MV-4-11 (cell line): ENCODE data around the gene WWOX.

Experiments
- DNase-seq: peaks from one replicate; lab custom pipeline; 2025; lab: John Stamatoyannopoulos, UW

WWOX gene

DNA sequence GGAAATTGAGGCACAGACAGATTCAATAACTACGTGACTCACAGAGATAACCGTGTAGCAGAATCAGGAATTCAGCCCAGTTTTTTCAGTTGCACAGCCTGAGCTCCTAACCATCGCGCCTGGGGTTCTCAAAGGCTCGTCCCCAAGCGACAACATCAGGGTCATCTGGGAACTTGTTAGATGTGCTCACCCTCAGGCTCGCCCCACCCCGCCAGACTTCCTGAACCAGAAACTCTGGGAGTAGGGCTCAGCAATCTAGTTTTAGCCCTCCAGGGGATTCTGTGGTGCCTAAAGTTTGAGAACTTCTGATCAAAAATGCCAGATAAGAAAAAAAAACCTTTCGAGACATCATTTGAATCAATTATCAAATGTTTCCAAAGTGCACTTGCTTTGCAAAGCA lies 559.8 kb downstream of the WWOX start:
- no peak for DNase-seq

DNA sequence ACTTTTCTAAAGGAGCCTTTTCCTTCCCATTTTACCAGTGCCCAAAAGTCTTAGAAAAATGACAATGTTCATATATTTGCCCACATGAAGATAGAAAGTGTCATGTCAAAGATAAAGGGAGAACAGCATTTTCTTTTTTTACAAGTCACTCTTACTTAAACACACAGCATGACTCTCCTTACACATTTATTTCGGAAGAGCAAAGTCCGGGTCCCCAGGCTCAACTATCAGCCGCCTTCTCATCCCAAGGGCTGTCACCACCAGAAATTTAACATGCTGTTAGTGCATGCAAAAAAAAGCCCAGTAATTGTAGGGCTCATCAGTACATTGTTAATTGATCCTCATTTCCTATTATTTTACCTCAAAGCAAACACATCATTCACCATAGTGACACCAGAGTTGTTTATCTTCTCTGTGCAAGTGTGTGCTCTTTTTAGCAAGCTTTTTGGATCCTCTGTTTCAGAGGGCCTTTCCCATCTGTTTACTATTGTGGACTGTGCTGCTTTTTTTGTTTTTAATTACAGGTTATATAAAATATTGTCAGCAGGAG lies 560.3 kb downstream of the WWOX start:
- no peak for DNase-seq

DNA sequence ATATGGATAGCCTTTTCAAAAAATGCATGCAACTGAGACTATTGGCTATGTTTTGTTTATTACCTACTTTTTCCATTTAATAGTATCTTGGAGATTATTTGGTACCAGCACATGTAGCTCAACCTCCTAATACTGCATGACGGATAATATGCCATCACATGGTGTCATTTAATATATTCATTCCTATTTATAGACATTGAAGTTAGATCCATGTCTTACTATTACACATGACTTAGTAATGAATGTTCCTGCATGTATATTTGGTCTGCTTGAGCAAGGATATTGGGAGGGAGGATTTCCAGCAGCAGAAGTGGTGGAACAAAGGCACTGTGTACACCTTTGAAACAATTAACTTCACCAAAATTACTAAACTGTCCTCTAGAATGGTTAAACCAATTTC lies 561.3 kb downstream of the WWOX start:
- DNase-seq: no peak

DNA sequence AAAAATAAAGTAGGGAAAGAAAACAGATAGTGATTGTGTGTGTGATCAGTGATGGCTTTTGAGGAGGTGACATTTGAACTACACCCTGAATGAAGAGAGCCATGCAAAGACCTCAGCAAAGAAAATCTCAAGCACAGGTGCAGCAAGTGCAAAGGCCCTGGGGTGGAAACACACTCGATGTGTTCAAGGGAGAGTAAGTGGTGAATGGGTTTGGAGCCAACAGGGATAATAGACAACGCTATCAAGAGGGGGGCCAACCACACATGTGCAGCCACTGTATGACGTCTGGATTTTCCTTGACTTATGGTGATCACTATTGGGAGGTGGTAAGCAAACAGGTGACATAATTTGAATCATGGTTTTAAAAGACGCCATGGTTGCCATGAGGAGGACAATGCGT lies 564.2 kb downstream of the WWOX start:
- no peak for DNase-seq

DNA sequence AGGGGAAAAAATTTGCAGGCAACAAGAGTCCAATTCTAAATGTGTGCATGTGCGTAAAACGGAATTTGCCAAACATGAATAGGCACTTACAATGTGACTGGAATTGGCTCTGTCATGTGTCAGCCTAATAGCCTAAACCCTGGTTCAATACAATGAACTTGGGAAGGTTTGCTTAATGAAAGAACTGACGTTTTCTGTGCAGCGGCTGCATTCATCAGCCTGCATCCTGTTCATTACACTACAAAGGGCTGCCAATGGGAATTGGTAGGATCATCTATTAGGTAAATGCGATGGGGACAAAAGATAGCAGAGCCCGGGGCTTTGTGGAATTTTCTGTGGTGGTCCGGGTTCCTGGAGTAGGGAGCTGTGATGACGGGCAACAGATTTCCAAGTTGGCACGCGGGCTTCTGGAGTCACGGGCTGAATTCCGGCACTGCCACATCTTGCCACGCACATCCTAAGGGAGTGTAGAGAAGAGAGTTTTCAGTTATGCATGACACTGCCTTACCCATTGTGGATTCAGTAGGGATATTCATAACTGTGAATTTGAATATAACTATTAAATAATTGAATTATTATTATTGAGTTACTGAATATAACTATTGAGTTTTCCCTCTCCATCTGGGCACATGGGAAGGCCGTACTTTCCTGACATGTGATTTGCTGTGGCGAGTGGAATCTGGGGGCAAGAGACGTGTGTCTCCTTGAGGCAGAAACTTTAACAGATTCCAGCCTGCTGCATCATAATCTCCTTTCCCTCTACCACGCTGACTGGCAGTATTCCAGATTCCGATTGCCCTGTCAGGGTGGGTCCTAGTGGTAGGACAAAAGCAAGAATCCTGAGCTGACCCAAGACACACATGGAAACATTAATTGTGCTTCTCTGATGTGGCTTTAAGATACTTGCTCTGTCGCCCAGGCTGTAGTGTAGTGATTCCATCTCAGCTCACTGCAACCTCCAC lies 565.6 kb downstream of the WWOX start:
- DNase-seq: no peak

DNA sequence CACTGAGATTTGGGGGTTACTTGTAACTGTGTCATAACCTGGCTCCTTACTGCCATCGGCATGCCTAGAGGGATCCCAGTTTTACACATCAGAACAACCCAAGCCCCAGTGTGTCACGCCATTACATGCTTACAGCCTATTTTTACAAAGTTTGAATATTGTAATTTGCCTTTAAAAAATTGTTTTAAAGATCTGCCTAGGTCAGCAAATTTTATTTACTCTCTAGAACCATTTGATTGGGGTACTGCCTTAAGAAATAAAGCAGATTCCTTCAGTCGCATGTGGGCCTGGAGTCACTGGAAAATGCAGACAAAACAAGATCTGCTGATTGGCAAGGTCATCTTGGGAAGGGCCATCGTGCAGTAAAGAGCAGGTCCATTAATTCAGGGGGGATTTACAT lies 566.9 kb downstream of the WWOX start:
- DNase-seq: no peak

DNA sequence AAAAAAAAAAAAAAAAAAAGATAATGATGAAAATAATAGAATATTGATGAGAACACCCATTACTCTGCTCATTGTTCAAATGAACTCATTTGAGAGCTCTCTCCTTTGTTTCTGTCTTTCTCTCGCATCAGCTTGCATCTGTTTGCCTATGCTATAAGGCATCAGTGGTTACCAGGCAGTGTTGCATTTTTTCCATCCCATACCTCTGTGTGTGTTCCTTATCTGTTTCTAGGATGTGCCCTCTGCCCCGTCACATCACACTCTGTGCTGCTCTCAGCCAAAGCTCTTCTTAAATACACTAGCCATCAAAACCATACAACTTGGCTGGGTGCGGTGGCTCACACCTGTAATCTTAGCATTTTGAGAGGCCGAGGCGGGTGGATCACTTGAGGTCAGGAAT lies 568.2 kb downstream of the WWOX start:
- DNase-seq: no peak

DNA sequence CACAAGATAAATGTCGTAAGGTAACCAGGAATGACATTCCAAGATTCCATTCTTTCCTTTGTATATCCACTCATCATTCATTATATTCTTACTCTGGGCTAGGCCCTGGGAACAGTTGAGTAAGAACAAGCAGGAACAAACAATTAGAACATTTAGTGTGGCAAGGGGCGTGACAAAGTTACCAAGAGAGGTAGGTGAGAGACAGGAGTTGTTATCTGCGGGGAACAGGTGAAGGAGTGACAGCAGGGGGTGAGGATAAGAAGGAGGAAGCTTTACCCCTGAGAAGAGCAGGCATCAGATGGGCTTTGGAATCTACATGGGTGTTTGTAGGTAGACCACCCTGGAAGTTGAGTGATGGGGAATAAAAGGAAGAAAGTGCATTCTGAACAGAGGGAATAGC lies 568.9 kb downstream of the WWOX start:
- DNase-seq: no peak

DNA sequence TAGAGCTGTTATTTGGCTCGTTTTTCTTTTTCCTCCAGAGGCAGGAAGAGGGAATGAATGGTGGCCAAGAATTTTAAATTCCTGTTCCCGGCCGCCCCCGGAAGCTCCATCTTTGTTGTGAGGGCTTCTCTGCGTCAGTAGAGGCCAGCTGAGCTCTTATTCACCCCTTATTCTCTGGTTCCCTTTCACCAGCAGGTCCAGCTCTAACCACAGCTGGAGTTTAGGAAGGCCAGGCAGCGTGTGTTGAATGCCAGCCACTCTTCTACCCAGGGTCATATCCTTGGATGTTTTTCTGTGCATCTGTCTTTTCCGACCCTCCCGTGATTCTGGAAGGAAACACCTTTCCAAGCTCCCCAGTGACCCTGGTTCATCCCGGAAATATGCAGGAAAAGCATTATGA lies 570.5 kb downstream of the WWOX start:
- no peak for DNase-seq

DNA sequence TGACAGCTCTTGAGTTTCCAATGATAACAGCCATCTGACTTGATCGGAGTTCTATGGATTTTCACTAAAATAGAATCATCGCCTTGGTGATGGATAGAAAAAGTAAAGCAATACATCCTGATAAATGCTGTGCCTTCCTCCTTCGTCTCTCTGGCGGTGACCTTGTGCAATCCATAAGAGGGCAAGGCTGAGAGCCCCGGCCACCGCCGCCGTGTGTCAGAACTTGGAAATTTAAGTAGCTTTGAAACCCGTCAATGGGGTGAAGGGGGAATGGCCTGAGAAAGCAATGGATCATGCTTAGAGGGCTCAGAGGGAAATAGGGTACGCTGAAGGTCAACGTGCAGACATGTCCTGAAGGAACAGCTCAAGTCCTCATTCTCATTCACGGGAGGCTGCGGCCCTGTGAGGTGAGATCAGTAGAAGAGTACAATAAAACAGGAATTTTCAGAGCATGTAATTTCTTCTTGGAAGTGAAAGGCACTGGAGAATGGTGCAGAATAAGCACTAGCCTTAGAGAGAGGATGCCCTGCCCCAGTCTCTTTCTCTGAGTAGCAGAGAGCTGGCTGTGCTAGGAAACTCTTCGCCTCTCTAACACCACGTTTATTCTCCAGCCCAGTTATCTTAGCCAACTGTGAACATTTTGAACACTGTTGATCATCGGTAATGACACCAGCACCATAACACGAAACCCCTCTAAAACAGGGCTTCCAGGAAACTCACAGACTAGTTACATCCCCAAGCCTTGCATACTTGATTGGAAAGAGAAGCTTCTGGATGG lies 573.5 kb downstream of the WWOX start:
- DNase-seq: no peak

DNA sequence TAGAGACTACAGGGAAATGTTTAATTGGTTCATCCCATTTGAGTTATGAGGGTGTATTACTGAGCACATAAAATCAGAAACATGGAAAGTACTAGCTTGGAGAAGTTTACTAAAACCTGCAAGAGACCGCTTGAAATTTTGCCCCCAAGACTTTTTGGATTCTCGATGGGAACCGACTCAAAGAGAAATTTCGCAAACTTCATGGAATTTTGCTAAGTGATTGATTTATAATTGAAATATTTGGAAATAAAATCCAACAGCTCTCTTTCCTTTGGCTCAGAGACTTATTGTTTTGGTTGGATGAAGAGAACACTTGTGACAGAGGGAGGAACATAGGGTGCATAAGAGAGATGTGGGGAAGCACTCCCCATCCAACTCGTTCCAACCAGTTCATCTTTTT lies 574.4 kb downstream of the WWOX start:
- no peak for DNase-seq

DNA sequence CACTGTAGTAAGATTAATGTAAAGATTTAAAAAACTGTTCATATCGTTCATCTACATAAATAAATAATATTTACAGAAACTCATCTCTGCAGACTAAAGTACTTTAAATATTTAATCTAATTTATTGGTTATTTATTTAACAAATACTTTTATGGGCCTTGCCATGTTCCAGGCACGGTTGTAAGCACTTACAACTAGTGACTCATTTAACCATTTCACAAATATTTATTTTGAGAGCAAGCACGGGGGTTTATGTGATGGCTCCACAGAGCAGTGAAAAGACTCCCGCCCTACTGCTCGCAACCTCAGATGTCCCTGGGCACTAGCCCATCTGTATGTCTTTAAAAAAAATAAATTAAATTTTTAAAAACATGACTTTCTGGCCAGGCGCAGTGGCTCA lies 575.9 kb downstream of the WWOX start:
- DNase-seq: no peak

DNA sequence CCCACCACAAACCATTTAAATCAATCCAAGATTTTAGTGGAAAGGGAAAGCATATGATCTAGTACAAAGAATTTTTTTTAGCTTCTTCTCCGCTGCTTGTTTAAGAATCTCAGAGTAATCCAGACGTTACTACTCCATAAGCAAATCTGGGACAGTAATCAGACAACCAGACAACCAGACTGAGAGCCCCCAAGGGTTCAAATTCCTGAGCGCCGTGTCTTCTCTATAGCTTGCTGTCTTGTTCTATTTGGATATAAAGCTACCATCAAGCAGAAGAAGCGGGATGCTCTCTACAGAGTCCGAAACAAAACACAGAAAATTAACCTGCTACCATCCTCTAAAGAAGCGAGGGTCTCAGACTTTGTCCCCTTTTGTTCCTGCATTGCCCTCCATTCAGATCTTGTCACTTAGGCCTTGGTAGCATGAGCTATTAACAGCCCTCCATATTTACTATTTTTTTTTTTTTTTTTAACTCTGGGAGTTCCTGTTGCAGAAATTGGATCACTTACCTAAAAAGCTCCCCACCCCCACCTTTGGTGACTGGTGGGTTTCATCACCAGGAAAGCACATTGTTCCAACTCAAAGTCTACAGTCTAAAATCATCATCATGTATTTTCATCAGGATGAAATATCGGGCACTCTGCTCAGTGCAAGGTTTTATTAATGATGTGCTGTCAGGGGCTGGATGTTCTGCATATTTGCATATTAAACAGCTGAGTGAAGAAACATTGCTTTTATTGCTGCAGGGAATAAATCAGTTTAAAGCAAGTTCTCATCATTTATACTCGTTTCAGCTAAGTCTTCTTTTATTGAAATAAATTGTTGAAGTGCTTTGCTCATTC lies 576.7 kb downstream of the WWOX start:
- DNase-seq: no peak

DNA sequence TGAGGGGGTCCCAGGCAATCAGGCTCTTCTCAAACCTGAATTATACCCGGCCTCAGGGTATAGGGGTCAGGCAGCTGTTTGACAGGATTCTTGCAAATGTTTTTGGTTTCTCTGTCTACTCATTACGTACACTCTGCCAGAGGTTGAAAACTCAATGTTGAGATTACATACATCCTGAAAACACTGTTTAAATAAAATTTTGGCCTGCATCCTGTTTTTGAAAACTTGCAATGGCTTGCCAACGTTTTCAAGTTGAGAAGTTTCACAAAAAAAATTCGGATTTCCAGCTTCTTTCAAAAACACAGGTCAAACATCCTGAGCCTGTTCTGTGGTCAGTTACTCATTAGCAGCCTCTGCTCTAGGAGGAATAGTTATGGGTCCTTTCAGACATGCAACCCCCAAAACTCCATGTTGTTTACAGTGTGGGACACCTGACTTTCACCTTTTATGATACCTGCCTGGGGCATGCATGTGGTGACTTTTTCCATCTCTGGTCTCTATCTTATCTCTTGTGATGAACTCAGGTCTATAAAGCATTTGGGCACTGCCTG lies 577.8 kb downstream of the WWOX start:
- no peak for DNase-seq

DNA sequence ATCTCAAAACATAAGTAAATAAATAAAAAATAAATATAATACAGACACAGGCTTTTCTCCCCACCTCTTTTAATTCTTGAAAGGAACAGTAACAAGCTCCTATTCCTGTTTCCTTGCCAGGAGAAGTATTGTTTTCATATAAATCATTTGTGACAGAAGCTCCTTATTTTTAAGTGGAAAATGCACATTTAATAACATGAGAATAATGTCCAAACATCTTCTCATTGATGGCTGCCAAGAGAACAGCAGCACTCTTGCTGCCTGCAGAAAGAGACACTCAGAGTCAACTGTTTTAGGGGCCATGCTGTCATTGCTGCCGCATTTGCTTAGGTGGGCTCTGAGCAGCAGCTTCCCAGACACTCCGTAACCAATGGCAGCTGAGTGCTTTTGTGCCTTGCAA lies 580.1 kb downstream of the WWOX start:
- DNase-seq: no peak

DNA sequence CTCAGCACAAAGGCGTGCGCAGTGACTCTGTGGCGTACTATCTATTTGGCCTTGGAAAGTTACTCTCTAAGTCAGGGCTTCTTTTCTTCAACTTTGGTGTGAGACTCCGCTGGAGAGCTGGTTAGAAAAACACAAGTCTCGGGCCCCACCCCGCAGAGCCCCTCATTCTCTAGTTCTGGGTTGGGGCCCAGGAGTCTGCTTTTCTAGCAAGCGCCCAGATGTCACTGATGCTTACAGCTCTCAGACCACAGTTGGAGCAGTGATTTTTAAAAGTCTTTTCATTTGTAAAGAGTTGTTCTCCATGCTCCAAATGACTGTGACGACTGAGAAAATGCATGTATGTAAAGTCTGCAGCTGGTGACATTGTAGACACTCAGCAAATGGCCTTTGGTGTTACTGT lies 582.3 kb downstream of the WWOX start:
- DNase-seq: no peak

DNA sequence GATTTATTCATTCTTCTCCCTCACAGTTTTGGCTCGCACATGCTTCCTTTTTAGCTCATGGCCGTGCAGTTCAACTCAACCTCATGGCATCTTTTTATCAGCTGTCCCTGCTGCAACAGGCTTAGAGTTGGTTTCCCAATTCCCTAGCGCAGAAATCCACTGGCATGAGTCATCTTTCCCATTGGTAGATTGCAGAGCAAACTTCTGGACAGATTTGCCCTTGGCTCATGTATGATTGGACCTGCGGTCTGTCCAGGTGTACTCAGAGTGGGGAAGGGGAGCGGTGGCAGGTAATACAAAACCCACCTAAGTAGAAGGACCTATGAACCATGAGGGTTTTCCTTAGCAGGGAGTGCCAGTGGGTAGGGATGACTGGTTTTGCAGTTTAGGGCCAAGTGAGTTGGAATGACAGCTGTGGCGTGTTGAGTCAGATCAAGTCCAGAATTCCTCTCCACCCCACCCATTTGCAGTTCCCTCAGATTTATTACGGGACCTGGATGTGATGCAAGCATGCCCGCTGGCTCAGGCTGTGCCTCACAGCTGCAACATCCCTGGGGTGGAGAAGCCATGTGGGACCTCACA lies 584.7 kb downstream of the WWOX start:
- DNase-seq: peak; percentile 44

DNA sequence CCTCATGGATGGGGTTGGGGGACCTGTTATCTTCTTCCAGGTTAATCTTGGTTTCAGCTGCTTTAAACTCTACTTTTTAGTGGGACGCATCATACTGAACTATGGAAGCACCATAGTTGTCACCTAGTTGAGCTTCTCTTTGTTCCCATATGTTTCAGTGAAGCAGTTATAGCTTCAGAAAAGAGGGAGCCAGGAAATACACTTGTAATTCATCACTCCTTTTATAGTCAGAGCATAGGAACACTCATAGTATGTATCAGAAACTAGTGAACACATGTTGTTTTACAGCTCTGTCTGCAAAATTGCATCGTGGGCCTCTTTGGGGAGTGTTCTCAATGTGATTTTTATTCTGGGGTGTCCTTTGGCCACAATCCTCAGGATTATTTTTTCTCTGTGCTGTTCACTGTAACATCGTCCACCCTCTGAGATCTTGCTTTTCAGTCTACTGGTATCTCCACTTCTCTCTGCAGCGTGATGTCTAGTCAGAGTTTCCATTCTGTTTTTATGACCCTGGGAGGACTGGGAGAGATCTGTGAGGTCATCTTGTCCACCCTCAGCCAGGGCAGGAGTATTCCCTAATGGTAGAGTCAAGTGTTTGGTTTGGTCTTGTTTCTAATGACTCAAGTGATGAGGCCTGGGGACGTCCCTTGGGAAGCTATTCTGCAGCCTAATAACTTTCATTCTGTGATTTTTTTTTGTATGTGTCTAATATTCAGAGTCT lies 585.4 kb downstream of the WWOX start:
- no peak for DNase-seq

DNA sequence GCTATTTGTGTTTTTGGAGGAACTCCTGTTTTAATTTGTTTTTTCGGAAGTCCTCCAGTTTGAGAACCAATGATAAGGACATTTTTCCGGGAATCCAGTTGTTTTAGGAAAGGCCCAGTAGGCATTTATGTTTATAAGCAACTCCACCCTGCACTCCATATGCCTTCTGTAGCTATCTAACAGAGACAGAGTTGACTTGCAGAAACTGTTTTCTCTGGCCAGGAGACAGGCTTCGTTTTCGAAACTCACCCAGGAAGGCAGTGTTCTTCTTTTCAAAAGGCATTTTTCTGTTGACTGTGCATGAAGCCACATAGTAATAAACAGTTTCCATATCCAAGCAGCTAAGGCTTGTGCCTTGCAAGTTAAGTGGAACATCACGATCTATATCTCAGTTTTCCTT lies 587.1 kb downstream of the WWOX start:
- DNase-seq: no peak

DNA sequence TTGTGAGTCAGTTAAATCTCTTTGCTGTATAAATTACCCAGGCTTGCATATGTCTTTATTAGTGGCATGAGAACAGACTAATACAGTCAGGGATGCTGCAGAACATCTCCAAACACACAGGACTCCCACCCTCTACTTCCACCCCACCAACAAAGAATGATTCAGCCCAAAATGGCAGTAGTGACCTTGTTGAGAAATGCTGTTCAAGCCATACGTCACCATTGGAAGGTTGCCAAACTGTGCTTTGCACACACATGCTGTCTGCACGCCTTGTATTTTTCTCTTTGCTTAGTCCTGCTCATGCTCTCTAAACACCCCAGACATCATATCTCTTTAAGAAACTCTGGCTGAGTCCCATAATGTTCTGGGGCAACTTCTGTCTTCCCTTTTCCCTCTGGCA lies 589.6 kb downstream of the WWOX start:
- no peak for DNase-seq

DNA sequence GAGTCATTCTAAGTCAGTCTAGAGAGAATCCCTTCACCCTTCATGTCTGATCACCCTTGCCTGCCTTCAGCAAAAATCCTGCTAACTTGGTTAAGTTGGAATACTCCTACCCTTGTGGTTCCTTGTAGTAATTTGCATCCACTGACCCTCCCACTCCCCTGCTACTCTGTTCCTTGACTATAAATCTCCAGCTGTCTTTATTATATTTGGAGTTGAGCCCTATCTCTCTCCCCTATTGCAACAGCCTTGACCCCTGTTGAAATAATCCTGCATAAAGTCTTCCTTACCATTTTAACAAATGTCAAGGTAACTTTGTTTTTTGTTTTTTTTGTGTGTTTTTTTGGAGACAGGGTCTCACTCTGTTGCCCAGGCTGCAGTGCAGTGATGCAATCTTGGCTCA lies 590.1 kb downstream of the WWOX start:
- no peak for DNase-seq
